VCaP (cell line): ENCODE data around the gene PNPLA3.

Source experiments
- H3K27ac ChIP-seq: fragments of 450-650 bp; 2 replicates; pipeline ENCODE4 v1.5.1; 2017
- CTCF ChIP-seq: fragments of 450-650 bp; conservative IDR thresholded peaks from 2 replicates; pipeline ENCODE4 v1.5.1; 2017; ENCODE audit warnings: mild to moderate bottlenecking, moderate library complexity

The PNPLA3 gene

DNA sequence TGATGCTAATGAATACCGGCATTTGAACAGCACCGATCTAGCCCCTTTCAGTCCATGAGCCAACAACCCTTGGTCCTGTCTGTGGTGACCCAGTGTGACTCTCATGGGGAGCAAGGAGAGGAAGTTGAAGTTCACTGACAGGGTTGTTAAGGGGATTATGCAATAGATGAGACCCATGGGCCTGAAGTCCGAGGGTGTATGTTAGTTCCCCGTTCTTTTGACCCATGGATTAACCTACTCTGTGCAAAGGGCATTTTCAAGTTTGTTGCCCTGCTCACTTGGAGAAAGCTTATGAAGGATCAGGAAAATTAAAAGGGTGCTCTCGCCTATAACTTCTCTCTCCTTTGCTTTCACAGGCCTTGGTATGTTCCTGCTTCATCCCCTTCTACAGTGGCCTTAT lies 4.9 kb downstream of the PNPLA3 start:
- no peak for TF ChIP-seq CTCF
- H3K27ac ChIP-seq = no peak overlapping the region

GRCh38 chr22:43928908-43929307 lies 5.3 kb downstream of the PNPLA3 start:
- TF ChIP-seq CTCF = no peak
- no peak overlapping the region for H3K27ac ChIP-seq

DNA sequence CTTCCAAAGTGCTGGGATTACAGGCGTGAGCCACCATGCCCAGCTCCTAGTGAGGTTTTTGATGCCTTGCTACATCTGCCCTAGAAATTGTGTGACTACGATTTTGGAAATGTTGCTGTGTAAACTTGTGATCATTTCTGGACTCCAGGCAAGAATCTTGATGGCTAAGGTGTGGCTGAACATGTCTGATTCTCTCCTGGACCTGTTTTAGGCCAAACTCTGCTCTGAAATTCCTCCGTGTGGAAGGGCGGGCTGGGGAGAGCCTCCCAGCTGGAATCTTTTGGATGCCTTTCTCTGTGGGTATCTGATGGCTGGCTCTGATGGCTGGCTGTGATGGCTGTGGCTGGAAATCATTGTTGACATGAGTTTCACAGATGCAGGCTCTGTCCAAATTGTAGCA lies 8.2 kb downstream of the PNPLA3 start:
- H3K27ac ChIP-seq = no peak overlapping the region

GRCh38 chr22:43941449-43941848 lies 17.8 kb downstream of the PNPLA3 start:
- no peak for TF ChIP-seq CTCF
- H3K27ac ChIP-seq = no peak overlapping the region

More for the DNA sequence above, 8.2 kb downstream of the PNPLA3 start:
- no peak for TF ChIP-seq CTCF

DNA sequence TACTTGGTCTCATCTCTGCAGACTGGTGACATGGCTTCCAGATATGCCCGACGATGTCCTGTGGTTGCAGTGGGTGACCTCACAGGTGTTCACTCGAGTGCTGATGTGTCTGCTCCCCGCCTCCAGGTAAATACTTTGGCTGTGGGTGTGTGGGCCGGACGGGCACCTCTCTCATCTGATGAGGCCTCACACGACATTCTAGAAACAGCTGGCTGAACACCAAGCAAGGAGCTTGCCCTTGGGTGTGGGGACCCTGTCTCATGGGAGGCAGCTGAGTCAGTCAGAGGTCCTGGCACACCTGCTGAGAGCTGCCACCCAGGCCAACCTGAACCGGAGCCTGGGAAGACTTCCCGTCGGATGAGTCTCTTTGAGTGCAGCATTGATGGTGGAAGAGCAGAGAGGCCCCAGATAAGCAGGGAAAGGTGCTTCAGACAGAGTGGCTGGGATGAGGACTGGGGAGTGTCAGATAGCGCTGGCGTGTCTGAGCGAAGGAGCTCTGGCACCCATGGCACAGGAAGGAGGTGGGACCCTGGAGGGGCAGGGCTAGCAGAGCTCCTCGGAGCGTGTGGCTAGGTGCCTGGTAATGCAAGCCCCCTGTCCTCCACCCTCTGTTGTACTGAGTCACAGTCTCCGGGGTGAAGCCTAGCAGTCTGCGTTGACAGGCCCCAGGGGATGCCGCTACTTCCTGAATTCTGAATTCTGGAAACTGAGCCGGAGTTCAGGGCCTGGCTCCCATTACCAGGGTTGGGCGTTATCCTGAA lies 21.2 kb downstream of the PNPLA3 start:
- H3K27ac ChIP-seq = no peak overlapping the region
- no peak for TF ChIP-seq CTCF

GRCh38 chr22:43945632-43946383 lies 22.2 kb downstream of the PNPLA3 start:
- no peak overlapping the region for H3K27ac ChIP-seq

More at GRCh38 chr22:43945632-43946383, 22.2 kb downstream of the PNPLA3 start:
- peak; percentile 66 for TF ChIP-seq CTCF
